GM20000 (cell line): ENCODE data around the gene OCIAD2.
"Not testable (repeated sequence)": the region's sequence is repeated elsewhere in the genome, so short reads cannot be mapped to it uniquely, and the experiment has no call there.

ENCODE experiments used
- DNase-seq: peaks from one replicate; pipeline ENCODE4 v3.0.0; 2012; ENCODE audit warnings: low spot score
- TF ChIP-seq, protein P1 (sequence below): IDR thresholded peaks from 2 replicates; pipeline ENCODE4 v1.5.1; 2012; ENCODE audit warnings: mild to moderate bottlenecking, control low read depth; ENCODE audit errors: extremely low read depth, missing control alignments

The OCIAD2 gene

DNA sequence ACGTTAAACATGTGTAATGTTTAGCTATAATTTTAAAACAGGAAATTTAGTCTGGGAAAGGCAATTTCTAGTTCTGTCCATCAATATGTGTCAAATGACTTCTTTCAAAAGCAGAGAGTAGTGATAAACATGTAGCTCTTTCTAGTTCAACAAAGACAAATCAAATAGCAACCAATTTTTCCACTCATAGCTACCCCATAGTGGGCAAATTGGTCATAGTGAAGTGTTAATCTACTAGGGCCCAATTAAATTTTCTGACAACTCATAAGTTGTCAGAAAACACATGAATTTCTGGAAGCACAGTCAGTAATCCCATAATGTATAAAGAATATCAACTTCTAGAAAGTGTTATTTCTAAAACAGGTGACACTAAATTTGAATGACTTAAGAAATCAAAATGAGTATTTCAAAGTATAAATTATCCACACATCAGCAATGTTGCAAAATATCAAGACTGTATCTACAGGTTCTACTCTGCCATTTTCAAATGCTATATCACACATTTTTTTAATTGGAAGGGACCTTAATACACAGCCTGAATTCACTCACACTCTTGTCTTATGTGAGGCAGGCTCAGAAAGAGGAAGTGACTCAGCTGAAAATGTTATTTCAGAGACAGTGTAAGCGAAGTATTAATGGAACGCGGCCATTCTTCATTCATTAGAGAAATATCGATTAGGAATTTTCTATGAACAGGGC lies 7.7 kb downstream of the OCIAD2 start:
- no peak for DNase-seq
- TF ChIP-seq, protein P1, sequence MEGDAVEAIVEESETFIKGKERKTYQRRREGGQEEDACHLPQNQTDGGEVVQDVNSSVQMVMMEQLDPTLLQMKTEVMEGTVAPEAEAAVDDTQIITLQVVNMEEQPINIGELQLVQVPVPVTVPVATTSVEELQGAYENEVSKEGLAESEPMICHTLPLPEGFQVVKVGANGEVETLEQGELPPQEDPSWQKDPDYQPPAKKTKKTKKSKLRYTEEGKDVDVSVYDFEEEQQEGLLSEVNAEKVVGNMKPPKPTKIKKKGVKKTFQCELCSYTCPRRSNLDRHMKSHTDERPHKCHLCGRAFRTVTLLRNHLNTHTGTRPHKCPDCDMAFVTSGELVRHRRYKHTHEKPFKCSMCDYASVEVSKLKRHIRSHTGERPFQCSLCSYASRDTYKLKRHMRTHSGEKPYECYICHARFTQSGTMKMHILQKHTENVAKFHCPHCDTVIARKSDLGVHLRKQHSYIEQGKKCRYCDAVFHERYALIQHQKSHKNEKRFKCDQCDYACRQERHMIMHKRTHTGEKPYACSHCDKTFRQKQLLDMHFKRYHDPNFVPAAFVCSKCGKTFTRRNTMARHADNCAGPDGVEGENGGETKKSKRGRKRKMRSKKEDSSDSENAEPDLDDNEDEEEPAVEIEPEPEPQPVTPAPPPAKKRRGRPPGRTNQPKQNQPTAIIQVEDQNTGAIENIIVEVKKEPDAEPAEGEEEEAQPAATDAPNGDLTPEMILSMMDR, result no peak

DNA sequence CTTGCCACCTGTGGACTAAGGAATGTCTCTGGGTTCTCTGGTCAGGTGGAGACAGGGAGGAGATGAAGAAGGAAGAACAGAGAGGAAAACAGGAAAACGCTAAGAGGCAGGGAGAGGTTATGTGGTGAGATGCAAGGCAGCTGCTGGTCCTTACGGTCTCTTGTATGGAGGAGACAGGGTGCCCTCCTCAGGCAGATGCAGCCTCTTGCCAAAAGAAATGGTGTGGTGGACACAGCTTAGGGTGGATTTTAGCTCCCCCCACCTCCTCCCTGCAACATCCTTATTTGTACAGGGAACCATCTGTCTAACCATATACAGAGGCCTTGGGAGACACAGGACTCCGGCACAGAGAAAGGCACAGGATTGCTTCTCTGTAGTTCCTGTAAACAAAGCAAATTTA lies 9.7 kb downstream of the OCIAD2 start:
- no peak for DNase-seq
- TF ChIP-seq, protein P1, result no peak

DNA sequence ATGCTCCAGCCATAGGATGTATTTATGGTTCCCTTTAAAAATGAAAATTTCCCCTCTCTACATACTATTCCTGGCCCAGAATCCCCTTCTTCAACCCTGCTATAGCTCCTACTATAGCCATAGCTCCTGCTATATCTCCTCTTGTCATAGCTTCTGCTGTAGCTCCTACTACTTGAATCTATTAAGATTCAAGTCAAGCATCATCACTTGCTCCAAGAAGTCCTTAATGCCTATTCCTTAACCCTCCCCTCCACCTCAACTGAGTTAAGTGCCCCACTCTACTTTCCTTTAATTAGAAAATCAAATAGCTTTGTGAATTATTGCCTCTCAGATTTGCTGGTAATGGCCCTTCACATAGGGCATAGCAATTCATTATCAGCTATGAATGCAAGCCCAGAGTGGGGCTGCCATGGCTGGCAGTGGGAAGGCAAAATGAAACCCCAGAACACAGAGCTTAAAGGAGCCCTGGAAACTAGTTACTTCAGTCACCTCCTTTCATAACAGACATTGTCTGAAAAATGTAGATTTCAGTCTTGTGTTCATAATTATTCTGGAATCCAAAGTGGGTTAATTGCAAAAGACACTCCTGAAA lies 15.4 kb downstream of the OCIAD2 start:
- TF ChIP-seq, protein P1, result no peak
- DNase-seq, result no peak

DNA sequence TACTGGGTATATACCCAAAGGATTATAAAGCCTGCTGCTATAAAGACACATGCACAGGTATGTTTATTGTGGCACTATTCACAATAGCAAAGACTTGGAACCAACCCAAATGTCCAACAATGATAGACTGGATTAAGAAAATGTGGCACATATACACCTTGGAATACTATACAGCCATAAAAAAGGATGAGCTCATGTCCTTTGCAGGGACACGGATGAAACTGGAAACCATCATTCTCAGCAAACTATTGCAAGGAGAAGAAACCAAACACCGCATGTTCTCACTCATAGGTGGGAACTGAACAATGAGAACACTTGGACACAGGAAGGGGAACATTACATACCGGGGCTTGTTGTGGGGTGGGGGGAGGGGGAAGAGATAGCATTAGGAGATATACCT lies 16.8 kb downstream of the OCIAD2 start:
- not testable (repeated sequence) for DNase-seq

DNA sequence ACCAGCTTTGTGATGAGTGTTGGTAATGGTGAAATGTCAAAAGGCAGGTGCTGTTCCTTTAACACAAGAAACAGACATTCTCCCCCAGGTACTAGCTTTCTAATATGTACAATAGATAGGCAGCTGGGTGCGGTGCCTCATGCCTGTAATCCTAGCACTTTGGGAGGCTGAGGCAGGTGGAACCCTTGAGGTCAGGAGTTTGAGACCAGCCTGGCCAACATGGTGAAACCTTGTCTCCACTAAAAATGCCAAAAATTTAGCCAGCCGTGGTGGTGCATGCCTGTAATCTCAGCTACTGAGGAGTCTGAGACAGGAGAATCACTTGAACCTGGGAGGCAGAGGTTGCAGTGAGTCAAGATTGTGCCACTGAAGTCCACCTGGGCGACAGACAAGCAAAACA lies 24.9 kb downstream of the OCIAD2 start:
- not testable (repeated sequence) for DNase-seq

DNA sequence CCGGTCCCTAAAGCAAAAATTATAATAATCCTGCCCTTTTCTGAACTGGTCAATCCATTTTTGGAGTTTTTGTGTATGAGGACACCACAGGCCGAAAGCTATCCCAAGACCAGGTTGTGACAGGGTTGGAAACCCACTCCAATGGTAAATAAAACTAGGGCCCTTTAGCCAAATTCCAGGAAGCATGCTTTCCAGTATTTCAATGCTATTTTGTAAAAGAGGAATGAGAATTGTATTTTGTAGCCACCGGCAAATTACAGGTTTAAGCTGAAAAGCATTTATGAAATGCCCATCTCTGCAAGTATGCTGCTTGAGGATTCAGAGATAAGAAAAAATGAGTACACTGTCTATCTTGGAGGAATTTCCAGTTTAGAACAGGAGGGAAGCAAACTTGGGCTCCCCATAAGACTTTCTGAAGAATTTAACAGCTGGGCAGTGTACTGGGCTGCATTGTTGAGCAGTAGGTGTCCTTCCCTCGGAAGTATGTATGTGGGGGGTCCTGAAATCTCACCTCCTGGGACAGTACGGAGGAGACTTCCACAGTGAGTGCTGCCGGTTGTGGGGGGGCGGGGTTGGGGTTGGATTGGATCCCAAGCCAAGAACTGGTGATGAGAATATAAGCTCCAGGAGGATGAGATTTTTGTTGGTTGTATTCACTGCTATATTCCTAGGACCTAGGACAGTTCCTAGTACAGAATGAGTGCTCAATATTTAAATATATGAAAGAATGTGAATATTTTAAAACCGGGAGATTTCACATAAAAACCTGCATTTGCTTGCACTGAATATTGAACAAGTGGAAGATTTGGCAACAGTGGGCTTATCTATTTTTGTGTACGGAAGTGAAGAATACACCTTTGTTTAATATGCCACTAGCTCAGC lies 26.8 kb downstream of the OCIAD2 start:
- DNase-seq, result no peak
- TF ChIP-seq, protein P1, result no peak

DNA sequence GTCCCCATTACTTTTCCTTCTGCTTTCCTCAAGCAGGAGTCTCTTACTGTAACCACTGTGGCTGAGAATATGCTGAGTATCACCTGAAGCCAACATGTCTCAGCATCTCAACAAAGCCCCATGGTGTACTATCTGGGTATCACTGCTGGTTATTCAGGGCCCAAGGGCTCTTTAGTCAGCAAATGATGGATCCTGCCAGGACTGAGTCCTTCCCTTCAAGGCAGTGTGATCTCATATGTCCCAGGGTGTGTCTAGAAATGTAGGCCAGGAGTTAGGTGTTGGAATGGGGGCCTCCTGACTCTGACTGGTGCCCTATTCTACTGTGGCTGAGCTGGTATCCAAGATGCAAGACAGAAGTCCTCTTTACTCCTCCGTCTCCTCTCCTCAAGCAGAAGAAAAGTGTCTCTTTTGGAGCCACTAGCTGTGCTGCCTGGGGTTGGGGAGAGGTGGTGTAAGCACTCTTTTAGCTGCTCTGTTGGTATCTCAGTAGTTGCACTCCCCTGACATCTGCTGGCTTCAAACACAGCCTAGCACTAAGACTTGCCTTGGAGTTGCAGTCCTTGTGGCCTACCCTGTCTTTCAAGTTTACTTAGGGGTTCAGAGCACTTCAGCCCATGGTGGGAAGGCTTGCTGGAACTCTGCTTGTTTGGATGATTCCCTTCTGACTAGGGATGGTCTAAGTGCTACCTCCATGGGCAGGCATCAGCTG lies 28.6 kb downstream of the OCIAD2 start:
- TF ChIP-seq, protein P1, result no peak
- DNase-seq, result no peak

DNA sequence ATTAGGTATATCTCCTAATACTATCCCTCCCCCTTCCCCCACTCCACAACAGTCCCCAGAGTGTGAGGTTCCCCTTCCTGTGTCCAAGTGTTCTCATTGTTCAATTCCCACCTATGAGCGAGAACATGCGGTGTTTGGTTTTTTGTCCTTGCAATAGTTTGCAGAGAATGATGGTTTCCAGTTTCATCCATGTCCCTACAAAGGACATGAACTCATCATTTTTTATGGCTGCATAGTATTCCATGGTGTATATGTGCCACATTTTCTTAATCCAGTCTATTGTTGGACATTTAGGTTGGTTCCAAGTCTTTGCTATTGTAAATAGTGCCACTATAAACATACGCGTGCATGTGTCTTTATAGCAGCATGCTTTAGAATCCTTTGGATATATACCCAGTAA lies 41.9 kb downstream of the OCIAD2 start:
- DNase-seq, result not testable (repeated sequence)
